ENCODE data around the gene GFPT1.

Gene GFPT1

DNA sequence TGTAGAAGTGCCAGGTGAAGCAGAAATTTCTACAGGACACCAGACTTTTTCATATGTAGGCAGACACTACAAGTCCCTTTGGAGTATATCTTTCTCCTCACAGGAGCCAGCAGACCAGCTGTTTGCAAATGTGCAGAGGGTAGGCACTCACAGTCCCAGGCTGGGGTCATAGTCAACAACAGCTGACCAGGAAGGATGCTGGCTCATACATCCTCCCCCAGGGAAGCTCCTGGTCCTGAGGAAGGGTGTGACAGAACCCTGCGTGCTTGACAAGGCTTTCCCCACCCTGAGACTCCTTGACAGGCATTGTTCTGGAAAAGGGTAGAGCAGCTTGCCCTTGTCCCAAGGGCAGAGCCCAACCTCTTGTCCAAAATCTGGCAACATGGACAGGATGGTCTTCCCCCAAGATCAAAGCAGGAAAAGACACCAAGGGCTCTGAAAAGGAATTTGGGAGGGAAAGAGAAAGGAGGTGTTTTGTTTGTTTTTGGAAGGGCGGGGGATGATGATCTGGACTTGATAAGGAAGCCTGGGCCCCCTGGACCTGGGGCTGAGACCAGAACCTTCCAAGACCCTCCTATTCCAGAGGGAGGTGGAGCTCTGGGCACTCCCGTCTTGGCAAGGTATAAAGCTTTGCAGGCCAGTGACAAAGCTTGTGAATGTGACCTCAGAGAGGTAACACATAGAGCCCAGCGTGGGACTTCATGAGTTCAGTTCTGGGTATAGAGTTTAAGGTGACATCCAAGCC, 87.1 kb downstream of the GFPT1 start:
- DNase-seq, result no peak
- in situ Hi-C loops (cut with MboI; ENCODE audit: low pct_unique_long_range_greater_than_20kb, low sequenced_read_pairs), result loop anchor here (25.0 kb wide), 1 partner anchor 263 kb away; no protein-coding TSS in a partner anchor

DNA sequence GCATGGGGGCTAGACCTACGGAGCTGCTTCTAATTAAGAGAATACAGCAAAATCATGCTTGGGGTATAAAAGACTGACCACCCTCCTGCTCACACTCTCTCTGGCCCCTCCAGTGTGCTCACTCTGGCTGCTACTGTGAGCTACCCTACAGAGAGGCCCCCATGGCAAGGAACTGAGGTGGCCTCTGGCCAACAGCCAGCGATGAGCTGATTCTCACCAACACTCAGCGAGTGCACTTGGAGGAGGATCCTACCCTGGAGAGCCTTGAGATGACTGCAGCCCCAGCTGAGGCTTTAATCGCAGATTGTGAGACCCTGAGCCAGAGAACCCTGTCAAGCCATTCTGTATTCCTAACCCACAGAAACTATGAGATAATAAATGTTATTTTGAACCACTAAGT, 88.2 kb downstream of the GFPT1 start:
- DNase-seq, result no peak
- in situ Hi-C loops (cut with MboI; ENCODE audit: low pct_unique_long_range_greater_than_20kb, low sequenced_read_pairs), result loop anchor here (25.0 kb wide), 1 partner anchor 262 kb away; no protein-coding TSS in a partner anchor

DNA sequence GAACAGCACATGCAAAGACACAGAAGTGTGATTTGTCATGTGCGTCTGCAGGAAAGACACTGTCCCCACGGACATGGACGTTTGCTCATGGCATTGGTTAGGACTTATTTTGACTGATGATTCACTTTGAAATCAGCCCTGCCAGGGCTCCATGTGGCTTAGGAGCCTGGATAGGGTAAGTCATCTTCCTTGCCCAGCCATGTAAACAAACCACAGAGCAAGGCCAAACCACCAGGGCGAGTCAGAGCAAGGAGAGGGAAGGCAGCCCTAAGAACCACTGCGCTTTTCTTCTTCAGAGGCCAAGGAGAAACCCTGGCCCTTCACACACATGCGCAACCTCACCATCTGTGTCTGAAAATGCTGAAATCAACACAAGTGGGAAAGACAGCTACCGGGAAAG, 88.8 kb downstream of the GFPT1 start:
- in situ Hi-C loops (cut with MboI; ENCODE audit: low pct_unique_long_range_greater_than_20kb, low sequenced_read_pairs), result loop anchor here (25.0 kb wide), 1 partner anchor 261 kb away; no protein-coding TSS in a partner anchor
- DNase-seq, result no peak

DNA sequence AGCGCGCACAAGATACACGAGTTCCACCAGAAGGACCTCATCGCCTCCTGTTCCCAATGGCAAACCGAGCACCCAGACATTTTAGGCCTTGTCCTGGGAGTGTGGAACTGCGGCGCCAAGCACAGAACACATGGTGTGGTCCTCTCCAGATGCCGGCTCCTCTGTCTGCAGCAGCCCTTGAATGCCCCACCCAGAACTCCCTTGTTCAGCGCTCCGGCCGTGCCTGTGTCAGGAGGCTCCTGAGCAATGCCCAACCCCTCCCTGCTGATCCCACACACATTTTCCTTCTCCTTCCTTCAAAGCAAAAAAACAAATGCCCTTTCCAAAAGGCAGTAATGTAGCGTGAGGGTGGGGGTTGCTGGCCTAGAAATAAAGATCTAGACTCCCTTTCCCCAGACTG, 89.8 kb downstream of the GFPT1 start:
- in situ Hi-C loops (cut with MboI; ENCODE audit: low pct_unique_long_range_greater_than_20kb, low sequenced_read_pairs), result loop anchor here (25.0 kb wide), 1 partner anchor 260 kb away; no protein-coding TSS in a partner anchor
- DNase-seq, result no peak

DNA sequence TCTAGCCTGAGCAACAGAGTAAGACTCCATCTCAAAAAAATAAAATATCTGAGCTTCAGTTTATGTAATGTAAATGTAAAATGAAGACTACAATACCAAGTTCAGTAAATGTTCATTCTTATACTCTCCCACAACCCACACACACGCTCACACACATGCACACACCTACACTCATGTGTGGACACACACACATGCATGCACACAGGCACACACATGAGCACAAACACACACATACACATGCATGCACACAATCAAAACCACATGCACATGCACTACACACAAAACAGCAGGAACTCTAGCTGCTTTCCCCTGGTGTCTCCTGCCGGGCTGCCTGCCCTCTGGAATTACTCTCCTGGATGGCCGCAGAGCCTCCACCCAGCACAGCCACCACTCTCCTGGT, 90.6 kb downstream of the GFPT1 start:
- in situ Hi-C loops (cut with MboI; ENCODE audit: low pct_unique_long_range_greater_than_20kb, low sequenced_read_pairs), result loop anchor here (25.0 kb wide), 1 partner anchor 259 kb away; no protein-coding TSS in a partner anchor
- no peak for DNase-seq

DNA sequence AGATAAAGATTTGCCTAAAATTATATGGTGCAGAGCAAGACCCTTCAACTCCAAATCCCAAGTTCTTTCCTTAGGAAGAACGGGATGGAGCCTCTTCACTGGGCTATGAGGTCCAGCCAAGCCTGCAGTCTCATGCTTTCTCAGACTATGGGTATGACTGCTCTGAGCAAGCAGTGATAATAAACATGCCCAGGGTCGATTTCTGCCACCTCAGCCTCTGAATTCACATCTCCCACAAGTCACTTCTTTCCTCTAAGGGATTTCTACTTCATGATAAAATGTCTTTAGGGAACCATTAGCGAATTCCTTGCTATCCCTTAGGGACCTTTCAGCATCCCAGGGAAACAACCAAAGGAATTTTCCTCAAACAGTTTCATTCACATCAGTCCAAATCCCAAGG, 94.8 kb downstream of the GFPT1 start:
- DNase-seq, result no peak
- in situ Hi-C loops (cut with MboI; ENCODE audit: low pct_unique_long_range_greater_than_20kb, low sequenced_read_pairs), result loop anchor here (25.0 kb wide), 1 partner anchor 255 kb away; no protein-coding TSS in a partner anchor

DNA sequence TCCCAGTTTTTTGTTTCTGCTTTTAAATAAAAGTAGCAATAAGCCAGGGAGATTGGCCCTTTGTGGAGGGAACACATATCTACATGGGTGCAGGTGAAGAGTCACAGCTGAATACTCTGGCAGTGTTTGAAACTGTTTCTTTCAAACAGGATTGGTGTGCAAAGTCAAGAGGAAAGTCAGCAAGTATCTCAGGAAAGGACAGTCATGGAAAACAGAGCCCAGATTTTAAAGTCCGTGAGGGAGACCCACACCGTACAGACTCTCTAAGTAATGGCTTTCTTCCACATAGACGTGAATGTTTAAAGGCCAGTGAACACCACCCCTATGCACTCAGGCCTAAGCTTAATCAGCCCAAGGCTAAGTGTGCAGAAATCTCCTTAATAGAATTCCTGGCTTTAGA, 95.3 kb downstream of the GFPT1 start:
- DNase-seq, result no peak
- in situ Hi-C loops (cut with MboI; ENCODE audit: low pct_unique_long_range_greater_than_20kb, low sequenced_read_pairs), result loop anchor here (25.0 kb wide), 1 partner anchor 254 kb away; no protein-coding TSS in a partner anchor

DNA sequence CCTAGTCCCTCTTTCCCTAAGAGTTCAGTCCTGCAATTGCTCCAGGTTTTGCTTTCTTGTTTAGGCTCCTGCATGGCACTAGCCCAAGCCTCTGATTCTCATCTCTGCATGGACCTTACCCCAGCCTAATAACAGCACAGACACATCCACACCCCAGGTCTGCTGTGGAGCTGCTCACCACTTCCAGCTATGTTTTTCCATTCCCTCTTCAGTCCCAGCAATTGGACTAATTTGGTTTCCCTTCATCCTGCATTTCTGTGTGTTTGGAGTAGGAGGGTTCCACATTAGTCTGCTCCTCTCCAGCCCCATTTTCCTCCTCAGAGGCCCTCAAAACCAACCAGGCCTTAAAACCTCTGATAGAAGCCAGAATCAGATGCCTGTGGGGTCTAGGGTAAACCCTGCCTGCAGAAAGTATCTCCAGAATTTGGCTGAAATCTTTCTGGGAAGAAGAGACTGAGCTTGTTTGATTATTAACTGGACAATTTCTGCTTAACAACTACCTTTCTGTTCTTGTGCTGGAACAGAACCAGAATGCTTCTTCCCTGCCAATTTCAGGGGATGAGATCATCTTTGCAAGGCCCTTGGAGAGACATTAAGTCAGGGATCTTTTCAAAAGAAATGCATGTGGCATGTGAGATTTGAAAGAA, 95.9 kb downstream of the GFPT1 start:
- DNase-seq, result no peak
- in situ Hi-C loops (cut with MboI; ENCODE audit: low pct_unique_long_range_greater_than_20kb, low sequenced_read_pairs), result loop anchor here (25.0 kb wide), 1 partner anchor 254 kb away; no protein-coding TSS in a partner anchor

DNA sequence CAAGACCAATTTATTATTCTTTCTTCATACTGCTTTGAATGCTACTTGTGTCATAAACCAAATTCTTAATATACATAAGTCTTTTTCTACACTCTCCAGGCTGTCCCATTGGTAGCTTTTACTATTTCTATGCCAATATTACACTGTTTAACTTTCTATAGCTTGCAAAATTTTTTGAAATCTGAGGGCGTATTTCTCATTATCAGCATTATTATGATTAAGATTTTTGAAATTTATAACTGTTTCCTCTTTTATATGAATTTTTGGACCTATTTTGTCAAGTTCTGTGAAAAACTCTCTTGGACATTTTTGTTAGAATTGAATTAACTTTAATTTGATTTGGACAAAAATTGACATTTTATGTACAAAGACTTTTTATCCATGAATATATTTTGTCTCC, 98.6 kb downstream of the GFPT1 start:
- in situ Hi-C loops (cut with MboI; ENCODE audit: low pct_unique_long_range_greater_than_20kb, low sequenced_read_pairs), result loop anchor here (25.0 kb wide), 1 partner anchor 251 kb away; no protein-coding TSS in a partner anchor
- DNase-seq, result no peak

DNA sequence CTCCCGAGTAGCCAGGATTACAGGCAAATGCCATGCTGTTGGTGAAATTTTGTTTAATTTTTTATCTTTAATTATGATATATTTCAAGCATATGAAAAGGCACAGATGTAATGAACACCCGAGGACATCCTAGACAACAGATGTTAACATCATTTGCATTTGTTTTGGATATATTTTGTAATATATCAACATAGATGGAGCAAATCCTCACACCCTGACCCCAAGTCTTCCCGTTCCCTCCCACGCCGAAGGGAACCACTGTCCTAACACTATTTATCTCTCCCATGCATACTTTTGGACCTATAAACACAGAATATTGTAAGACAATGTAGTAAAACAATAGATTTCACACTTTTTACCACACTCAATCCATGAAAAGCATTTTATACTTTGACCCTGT, 99.5 kb downstream of the GFPT1 start:
- in situ Hi-C loops (cut with MboI; ENCODE audit: low pct_unique_long_range_greater_than_20kb, low sequenced_read_pairs), result loop anchor here (25.0 kb wide), 1 partner anchor 250 kb away; no protein-coding TSS in a partner anchor

DNA sequence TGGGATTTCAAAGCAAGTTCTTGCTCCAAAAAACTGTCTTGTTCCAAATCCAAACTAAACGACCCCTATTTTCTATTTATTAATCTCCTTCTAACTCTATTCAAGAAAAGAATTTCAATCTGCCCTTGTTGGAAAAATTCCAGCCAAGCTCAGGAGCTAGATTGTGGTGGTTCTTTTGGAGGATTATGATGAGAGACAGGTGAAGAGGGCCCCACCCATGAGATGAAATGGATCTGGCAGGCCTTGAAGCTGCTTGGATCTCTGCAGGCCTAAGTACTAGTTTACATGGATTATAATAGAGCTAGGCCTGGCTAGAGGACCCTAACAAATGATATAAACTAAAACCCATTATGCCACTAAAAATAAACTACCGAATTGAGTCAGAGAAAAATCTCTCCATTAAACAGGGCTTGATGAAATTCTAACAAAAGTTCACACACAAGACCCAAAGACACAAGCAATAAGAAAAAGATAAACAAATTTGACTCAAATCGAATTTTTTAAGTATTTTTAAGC, 101.6 kb downstream of the GFPT1 start:
- in situ Hi-C loops (cut with MboI; ENCODE audit: low pct_unique_long_range_greater_than_20kb, low sequenced_read_pairs), result loop anchor here (25.0 kb wide), 1 partner anchor 248 kb away; no protein-coding TSS in a partner anchor
- DNase-seq, result no peak

More for the DNA sequence above, 99.5 kb downstream of the GFPT1 start:
- DNase-seq, result no peak

DNA sequence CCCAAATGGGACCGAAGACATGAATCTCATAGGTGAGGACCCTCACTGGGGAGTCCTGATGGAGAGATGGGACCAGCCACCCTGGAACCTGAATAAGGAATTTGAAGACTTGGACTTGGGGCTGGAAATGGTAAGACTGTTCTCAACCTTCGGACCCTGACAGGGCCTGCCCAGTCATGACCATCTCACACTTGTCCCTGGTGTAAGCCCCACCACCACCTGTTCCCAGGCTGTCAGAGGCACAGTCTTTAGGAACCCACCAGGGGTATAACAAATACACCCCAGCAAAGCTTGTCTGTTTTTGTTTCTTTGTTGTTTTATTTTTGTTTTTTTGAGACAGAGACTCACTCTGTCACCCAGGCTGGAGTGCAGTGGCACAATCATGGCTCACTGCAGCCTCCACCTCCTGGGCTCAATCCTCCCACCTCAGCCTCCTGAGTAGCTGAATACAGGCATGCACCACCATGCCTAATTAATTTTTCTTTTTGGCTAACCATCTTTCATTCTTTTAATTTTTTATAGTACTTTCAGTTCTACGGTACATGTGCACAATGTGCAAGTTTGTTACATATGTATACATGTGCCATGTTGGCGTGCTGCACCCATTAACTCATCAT, 106.1 kb downstream of the GFPT1 start:
- in situ Hi-C loops (cut with MboI; ENCODE audit: low pct_unique_long_range_greater_than_20kb, low sequenced_read_pairs), result loop anchor here (25.0 kb wide), 1 partner anchor 244 kb away; no protein-coding TSS in a partner anchor
- DNase-seq, result no peak

DNA sequence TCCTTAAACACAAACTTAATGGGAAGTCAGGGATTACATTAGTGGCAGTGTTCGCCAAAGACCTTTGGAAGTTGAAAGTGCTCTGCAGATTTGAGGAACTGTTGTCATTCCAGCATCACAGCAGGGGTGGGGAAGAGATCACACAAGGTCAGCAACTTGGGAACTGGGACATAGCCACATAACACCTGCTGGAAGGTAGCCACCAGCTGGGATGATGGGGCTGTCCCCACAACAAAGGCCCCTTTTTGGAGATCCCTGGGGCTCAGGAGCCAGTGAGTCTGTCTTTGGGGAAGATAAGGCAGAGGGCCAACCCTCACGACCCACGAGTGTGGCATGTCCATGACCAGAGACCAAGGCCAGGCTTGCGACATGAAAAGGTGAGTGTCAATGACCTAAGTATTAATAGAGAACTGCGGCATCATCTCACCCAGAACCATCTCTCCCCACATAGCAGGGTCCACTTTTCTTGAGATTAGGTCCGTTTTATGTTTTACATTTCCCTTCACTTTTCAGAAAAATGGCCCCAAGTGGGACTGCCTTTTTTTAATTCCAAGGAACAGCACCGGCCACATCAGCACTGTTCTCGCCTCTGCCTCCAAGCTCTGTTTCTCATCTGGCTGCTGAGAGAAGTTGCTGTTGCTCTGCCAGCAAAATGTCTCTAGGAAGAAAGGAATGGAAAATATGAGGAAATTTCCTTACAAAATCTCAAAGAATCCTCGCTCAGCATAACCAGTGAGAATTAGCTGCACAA, 106.9 kb downstream of the GFPT1 start:
- no peak for DNase-seq
- in situ Hi-C loops (cut with MboI; ENCODE audit: low pct_unique_long_range_greater_than_20kb, low sequenced_read_pairs), result loop anchor here (25.0 kb wide), 1 partner anchor 243 kb away; no protein-coding TSS in a partner anchor

DNA sequence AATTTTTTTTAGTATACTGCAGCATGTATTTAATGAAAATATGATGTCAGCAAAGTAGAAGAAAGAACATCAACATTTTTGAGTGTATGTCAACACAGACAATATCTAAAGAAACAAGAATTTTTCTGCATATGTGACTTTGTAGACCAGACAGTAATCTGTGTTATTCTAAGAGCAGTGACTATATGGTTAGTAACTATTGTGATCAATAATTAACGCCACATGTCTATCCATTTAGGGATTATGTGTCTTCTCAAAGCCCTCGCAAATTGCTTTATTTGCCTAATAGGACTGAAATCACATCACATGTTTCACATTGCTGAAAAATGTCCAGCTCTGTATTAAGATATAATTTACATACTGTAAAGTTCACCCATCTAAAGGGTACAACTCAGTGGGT, 107.8 kb downstream of the GFPT1 start:
- in situ Hi-C loops (cut with MboI; ENCODE audit: low pct_unique_long_range_greater_than_20kb, low sequenced_read_pairs), result loop anchor here (25.0 kb wide), 1 partner anchor 242 kb away; no protein-coding TSS in a partner anchor
- no peak for DNase-seq

DNA sequence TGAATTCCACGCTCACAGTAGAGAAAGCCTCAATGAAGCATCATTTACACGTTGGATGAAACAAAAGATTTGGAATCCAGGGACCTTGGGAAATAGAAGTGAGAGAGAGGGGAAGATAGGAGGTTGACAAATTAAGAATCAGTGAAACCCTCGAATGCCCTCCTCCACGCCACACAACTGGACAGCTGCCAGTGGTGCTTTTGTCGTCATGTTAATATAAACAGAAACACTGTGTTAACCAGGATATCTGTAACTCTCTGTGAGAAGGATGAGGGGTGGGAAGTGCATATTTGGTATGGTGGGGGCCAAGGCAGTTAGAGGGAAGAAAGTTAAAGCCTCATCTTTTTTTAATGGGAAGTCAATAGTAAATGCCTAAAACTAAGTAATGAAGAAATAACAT, 108.7 kb downstream of the GFPT1 start:
- no peak for DNase-seq
- in situ Hi-C loops (cut with MboI; ENCODE audit: low pct_unique_long_range_greater_than_20kb, low sequenced_read_pairs), result loop anchor here (25.0 kb wide), 1 partner anchor 241 kb away; no protein-coding TSS in a partner anchor

DNA sequence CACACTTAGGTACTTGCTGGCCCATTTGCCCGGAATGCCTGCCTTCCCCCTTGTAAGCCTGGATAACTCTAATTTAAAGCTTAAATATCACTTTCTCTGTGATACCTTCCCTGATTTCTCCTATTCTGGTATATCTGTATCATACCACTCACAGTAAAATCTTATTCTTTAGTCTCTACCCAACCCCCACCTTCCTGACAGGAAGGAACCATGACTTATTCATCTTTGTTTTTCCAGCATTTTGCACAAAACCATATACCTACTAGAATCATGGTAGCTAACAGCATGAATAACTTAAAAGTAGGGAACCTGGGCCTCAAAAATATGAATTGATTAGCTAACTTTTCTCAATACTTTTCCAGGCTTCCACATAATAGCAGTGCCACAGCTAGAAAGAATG, 111.5 kb downstream of the GFPT1 start:
- in situ Hi-C loops (cut with MboI; ENCODE audit: low pct_unique_long_range_greater_than_20kb, low sequenced_read_pairs), result loop anchor here (25.0 kb wide), 1 partner anchor 238 kb away; no protein-coding TSS in a partner anchor

DNA sequence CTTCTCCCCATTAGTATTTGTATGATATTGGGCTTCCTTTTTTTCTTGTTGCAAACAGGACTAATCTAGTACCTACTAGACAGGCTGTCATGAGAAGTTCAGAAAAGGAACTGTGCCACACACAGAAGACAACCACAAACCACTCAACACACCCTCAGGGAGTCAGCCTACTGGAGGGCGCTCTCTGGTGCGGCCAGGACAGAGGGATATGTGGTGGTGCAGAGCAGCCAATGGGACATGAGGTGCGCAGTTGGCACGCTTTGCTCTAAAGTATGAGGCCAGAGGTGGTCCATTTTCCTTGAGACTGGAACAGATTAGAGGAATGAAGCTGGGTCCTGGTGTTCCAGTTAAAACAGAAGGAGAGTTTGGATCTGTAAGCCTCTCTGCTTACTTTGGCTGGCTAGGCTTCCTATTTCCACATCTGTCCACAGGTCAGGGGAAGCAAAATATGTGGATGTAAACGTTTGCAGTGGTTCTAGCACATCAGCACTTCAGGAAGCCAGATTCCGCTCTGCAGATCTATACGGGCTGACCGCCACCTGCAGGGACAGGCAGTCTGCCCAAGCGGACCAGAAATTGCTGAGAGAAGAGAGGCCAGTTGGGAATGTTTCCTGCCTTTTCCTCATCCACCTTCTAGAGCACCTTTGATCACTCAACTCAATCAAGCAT, 114.1 kb downstream of the GFPT1 start:
- DNase-seq, result no peak
- in situ Hi-C loops (cut with MboI; ENCODE audit: low pct_unique_long_range_greater_than_20kb, low sequenced_read_pairs), result no loop called here

More for the DNA sequence above, 111.5 kb downstream of the GFPT1 start:
- DNase-seq, result no peak

DNA sequence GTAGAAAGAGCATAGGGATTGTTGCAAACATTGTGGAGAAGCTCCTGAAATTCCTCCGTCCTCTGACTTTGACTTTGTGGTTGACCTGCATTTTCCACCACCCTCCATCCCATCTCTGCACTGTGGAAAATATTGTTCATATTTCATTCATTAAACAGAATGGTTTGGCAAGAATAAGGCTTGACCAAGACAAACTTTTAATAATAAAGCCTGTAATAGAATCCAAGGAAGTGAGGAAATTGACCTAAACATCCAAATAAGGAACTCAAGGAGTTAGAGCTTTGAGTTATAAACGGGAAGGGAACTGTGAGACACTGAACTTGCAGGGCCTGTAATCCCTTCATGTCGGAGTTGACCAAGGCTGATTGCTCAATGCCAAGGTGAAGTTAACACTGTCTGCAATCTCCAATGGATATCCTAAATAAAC, 115.2 kb downstream of the GFPT1 start:
- in situ Hi-C loops (cut with MboI; ENCODE audit: low pct_unique_long_range_greater_than_20kb, low sequenced_read_pairs), result no loop called here

More for the DNA sequence above, 115.2 kb downstream of the GFPT1 start:
- DNase-seq, result no peak

Data from KBM-7 (cell line).